Measurements from ENCODE around the gene PCDHB9.
"Not testable (repeated sequence)": the region's sequence is repeated elsewhere in the genome, so short reads cannot be mapped to it uniquely, and the experiment has no call there.

PCDHB9 gene

GRCh38 chr5:141189131-141189530 is 2.2 kb downstream of the PCDHB9 start:
- FAIRE-seq, result not testable (repeated sequence)

GRCh38 chr5:141192110-141192725 is 5.3 kb downstream of the PCDHB9 start, which contains the start of gene PCDHB10:
Gene PCDHB10, plus strand, starts transcription at chr5:141192353. Its CDS starts 200 bp downstream, at chr5:141192553.
- FAIRE-seq, result no peak

- not testable (repeated sequence) for FAIRE-seq
Observed at GRCh38 chr5:141194332-141194731, 7.4 kb downstream of the PCDHB9 start.

GRCh38 chr5:141196363-141196762 is 9.4 kb downstream of the PCDHB9 start:
- no peak for FAIRE-seq

- no peak for FAIRE-seq
Observed at GRCh38 chr5:141199359-141200235, 12.6 kb downstream of the PCDHB9 start, which contains the start of gene PCDHB11. Gene PCDHB11, plus strand, starts transcription at chr5:141199627. Its CDS starts 148 bp downstream, at chr5:141199775.

GRCh38 chr5:141201126-141201525 is 14.2 kb downstream of the PCDHB9 start:
- FAIRE-seq, result not testable (repeated sequence)

- FAIRE-seq, result not testable (repeated sequence)
Observed at GRCh38 chr5:141201646-141202045, 14.7 kb downstream of the PCDHB9 start.

GRCh38 chr5:141208478-141208877 is 21.5 kb downstream of the PCDHB9 start, which contains the start of gene PCDHB12:
Gene PCDHB12, plus strand, starts transcription at chr5:141208719. Its CDS starts 189 bp downstream, at chr5:141208908.
- FAIRE-seq, result no peak

- not testable (repeated sequence) for FAIRE-seq
Observed at GRCh38 chr5:141210281-141210680, 23.3 kb downstream of the PCDHB9 start.

GRCh38 chr5:141210849-141211248 is 23.9 kb downstream of the PCDHB9 start:
- FAIRE-seq, result not testable (repeated sequence)

GRCh38 chr5:141213656-141214339 is 26.8 kb downstream of the PCDHB9 start, which contains the start of gene PCDHB13:
Gene PCDHB13, plus strand, starts transcription at chr5:141213919. Its CDS starts 205 bp downstream, at chr5:141214124.
- FAIRE-seq, result not testable (repeated sequence)

GRCh38 chr5:141214583-141214982 is 27.6 kb downstream of the PCDHB9 start:
- not testable (repeated sequence) for FAIRE-seq

- FAIRE-seq, result not testable (repeated sequence)
Observed at GRCh38 chr5:141215504-141215903, 28.5 kb downstream of the PCDHB9 start.

GRCh38 chr5:141216035-141216434 is 29.1 kb downstream of the PCDHB9 start:
- FAIRE-seq, result not testable (repeated sequence)

GRCh38 chr5:141223112-141223783 is 36.3 kb downstream of the PCDHB9 start, which contains the start of gene PCDHB14:
Gene PCDHB14, plus strand, starts transcription at chr5:141223343. Its CDS starts 163 bp downstream, at chr5:141223506.
- FAIRE-seq, result no peak

GRCh38 chr5:141224844-141225243 is 37.9 kb downstream of the PCDHB9 start:
- FAIRE-seq, result not testable (repeated sequence)

- not testable (repeated sequence) for FAIRE-seq
Observed at GRCh38 chr5:141225421-141225820, 38.5 kb downstream of the PCDHB9 start.

- no peak for FAIRE-seq
Observed at GRCh38 chr5:141234109-141234667, 47.2 kb downstream of the PCDHB9 start.

GRCh38 chr5:141235922-141236321 is 49.0 kb downstream of the PCDHB9 start:
- not testable (repeated sequence) for FAIRE-seq

GRCh38 chr5:141236516-141237313 is 49.8 kb downstream of the PCDHB9 start:
- FAIRE-seq, result no peak

Data from endometrium (tissue), 2 donors.